Ishikawa (cell line): ENCODE measurements around the gene PALS2.

ENCODE experiments used
- CEBPB ChIP-seq: IDR thresholded peaks from 2 replicates; pipeline ENCODE4 v1.6.1; 2012
- EGR1 ChIP-seq: IDR thresholded peaks from 2 replicates; pipeline ENCODE4 v1.6.1; 2012
- EP300 ChIP-seq: IDR thresholded peaks from 2 replicates; pipeline ENCODE4 v1.6.1; 2012; ENCODE audit warnings: borderline replicate concordance
- FOXM1 ChIP-seq: IDR thresholded peaks from 2 replicates; pipeline ENCODE4 v1.6.1; 2012; ENCODE audit warnings: low read depth, borderline replicate concordance
- RAD21 ChIP-seq: IDR thresholded peaks from 2 replicates; pipeline ENCODE4 v1.6.1; 2012; ENCODE audit warnings: low read depth
- TAF1 ChIP-seq: IDR thresholded peaks from 2 replicates; pipeline ENCODE4 v1.6.1; 2012; ENCODE audit warnings: low read depth, mild to moderate bottlenecking
- TCF12 ChIP-seq: IDR thresholded peaks from 2 replicates; pipeline ENCODE4 v1.6.1; 2012; ENCODE audit warnings: low read depth
- TEAD4 ChIP-seq: IDR thresholded peaks from 2 replicates; pipeline ENCODE4 v1.6.1; 2012
- YY1 ChIP-seq: IDR thresholded peaks from 2 replicates; pipeline ENCODE4 v1.6.1; 2012; ENCODE audit warnings: low read depth
- ZBTB7A ChIP-seq: IDR thresholded peaks from 2 replicates; pipeline ENCODE4 v1.6.1; 2012; ENCODE audit warnings: low read depth
- TF ChIP-seq, protein P1 (sequence below): IDR thresholded peaks from 2 replicates; pipeline ENCODE4 v1.6.1; 2012; ENCODE audit warnings: low read depth, mild to moderate bottlenecking

DNA sequence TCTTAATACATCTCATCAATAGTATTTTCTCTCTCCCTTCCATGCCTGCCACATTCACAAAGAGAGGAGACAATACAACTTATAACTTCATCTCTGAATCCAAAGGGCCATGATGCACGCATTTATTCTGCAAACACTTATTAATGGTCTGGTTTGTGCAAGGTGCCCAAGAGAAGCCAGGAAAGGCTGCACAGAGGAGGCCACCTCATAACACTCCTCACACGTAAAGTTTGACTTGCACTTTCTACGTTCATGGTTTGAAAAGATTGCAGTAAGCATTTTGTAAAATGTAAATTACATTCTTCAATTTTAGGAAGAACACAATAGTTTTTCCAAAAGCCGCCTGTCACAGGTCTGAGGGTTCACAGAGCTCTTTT is 1.2 kb upstream of the PALS2 start:
- TF ChIP-seq EGR1 (no peak), CEBPB (no peak), TEAD4 (no peak), TAF1 (no peak), YY1 (no peak), RAD21 (no peak), ZBTB7A (no peak), FOXM1 (no peak), TCF12 (no peak), EP300 (no peak)
- TF ChIP-seq, protein P1, sequence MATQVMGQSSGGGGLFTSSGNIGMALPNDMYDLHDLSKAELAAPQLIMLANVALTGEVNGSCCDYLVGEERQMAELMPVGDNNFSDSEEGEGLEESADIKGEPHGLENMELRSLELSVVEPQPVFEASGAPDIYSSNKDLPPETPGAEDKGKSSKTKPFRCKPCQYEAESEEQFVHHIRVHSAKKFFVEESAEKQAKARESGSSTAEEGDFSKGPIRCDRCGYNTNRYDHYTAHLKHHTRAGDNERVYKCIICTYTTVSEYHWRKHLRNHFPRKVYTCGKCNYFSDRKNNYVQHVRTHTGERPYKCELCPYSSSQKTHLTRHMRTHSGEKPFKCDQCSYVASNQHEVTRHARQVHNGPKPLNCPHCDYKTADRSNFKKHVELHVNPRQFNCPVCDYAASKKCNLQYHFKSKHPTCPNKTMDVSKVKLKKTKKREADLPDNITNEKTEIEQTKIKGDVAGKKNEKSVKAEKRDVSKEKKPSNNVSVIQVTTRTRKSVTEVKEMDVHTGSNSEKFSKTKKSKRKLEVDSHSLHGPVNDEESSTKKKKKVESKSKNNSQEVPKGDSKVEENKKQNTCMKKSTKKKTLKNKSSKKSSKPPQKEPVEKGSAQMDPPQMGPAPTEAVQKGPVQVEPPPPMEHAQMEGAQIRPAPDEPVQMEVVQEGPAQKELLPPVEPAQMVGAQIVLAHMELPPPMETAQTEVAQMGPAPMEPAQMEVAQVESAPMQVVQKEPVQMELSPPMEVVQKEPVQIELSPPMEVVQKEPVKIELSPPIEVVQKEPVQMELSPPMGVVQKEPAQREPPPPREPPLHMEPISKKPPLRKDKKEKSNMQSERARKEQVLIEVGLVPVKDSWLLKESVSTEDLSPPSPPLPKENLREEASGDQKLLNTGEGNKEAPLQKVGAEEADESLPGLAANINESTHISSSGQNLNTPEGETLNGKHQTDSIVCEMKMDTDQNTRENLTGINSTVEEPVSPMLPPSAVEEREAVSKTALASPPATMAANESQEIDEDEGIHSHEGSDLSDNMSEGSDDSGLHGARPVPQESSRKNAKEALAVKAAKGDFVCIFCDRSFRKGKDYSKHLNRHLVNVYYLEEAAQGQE, result no peak
